Panc1 (cell line): ENCODE data around the gene GMCL2.

Experiments used
- CTCF ChIP-seq: fragments of 450-650 bp; IDR thresholded peaks from 2 replicates; pipeline ENCODE4 v1.5.1; 2017; ENCODE audit warnings: mild to moderate bottlenecking
- POLR2AphosphoS5 ChIP-seq: IDR thresholded peaks from 2 replicates; pipeline ENCODE4 v1.6.1; 2012; ENCODE audit warnings: mild to moderate bottlenecking, low read depth, low read length, moderate library complexity
- SIN3A ChIP-seq: IDR thresholded peaks from 2 replicates; pipeline ENCODE4 v1.6.1; 2012; ENCODE audit warnings: low read depth, mild to moderate bottlenecking, low read length, moderate library complexity, borderline replicate concordance; ENCODE audit not compliant: insufficient read depth
- TCF7L2 ChIP-seq: IDR thresholded peaks from 2 replicates; pipeline ENCODE4 v1.6.1; 2011; ENCODE audit warnings: mild to moderate bottlenecking, low read depth, low read length, inconsistent platforms
- TF ChIP-seq, protein P1 (sequence below), 2 experiments: IDR thresholded peaks; 2 replicates each; pipeline ENCODE4 v1.6.1; 2011 to 2012; ENCODE audit warnings: low read depth in 2 of 2, control low read depth in 1 of 2, low read length in 1 of 2, mild to moderate bottlenecking in 1 of 2, moderate library complexity in 1 of 2; ENCODE audit not compliant: insufficient read depth in 1 of 2

DNA sequence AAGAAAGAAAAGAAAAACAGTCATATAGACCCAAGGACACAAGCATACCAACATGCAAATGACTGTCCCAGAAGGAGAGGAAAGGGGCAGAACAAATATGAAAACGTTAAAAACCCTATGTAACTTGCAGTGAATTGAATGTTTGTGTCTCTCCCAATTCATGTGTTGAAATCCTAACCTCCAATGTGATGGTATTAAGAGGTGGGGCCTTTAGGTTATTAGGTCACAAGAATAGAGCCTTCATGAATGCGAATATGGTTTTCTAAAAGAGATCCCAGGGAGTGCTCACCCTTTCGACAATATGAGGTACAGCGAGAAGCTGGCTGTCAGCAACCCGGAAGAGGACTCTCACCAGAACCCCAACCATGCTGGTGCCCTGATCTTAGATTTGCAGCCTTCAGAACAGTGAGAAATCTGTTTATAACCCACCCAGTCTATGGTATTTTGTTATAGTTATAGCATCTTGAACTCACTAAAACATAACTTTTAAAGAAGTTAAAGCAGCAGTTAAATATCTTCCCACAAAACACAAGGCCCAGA lies 31.1 kb upstream of the GMCL2 start:
- no peak for TF ChIP-seq CTCF
- TF ChIP-seq, protein P1, sequence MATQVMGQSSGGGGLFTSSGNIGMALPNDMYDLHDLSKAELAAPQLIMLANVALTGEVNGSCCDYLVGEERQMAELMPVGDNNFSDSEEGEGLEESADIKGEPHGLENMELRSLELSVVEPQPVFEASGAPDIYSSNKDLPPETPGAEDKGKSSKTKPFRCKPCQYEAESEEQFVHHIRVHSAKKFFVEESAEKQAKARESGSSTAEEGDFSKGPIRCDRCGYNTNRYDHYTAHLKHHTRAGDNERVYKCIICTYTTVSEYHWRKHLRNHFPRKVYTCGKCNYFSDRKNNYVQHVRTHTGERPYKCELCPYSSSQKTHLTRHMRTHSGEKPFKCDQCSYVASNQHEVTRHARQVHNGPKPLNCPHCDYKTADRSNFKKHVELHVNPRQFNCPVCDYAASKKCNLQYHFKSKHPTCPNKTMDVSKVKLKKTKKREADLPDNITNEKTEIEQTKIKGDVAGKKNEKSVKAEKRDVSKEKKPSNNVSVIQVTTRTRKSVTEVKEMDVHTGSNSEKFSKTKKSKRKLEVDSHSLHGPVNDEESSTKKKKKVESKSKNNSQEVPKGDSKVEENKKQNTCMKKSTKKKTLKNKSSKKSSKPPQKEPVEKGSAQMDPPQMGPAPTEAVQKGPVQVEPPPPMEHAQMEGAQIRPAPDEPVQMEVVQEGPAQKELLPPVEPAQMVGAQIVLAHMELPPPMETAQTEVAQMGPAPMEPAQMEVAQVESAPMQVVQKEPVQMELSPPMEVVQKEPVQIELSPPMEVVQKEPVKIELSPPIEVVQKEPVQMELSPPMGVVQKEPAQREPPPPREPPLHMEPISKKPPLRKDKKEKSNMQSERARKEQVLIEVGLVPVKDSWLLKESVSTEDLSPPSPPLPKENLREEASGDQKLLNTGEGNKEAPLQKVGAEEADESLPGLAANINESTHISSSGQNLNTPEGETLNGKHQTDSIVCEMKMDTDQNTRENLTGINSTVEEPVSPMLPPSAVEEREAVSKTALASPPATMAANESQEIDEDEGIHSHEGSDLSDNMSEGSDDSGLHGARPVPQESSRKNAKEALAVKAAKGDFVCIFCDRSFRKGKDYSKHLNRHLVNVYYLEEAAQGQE (IDR thresholded peaks at IDR 0.05; ENCODE audit: insufficient read depth in 1 of 2, low read depth in 2 of 2, low read length in 1 of 2) = no peak
- TF ChIP-seq TCF7L2 = no peak
- no peak for TF ChIP-seq SIN3A
- TF ChIP-seq POLR2AphosphoS5 = no peak
